Fibroblast of villous mesenchyme (primary cell): ENCODE data around the gene SLC5A6. TPM values are rescaled to one million over a fixed set of nuclear protein-coding genes. Genes with fewer than 3 reads are reported as not detected.

Source experiments
- DNase-seq: peaks from one replicate; pipeline ENCODE4 v3.0.0-alpha.2; 2010; ENCODE audit warnings: low read depth
- H3K4me3 ChIP-seq: 2 replicates; pipeline ENCODE4 v1.5.1; 2011; ENCODE audit warnings: low read depth, mild to moderate bottlenecking, low read length
- total RNA-seq: library from RNA; depleted of rRNA; stranded (reverse); fragments of >200 nt; gene quantifications from 2 replicates; pipeline ENCODE4 v1.2.3, GENCODE V29; 2012
- TF ChIP-seq, protein P1 (sequence below): IDR thresholded peaks from 2 replicates; pipeline ENCODE4 v1.5.1; 2012; ENCODE audit warnings: low read depth, mild to moderate bottlenecking, low read length; ENCODE audit not compliant: insufficient read depth

Gene SLC5A6
- total RNA-seq, 1 donor, result 25.9 TPM

GRCh38 chr2:27237341-27237945, 25.4 kb upstream of the SLC5A6 start:
- no peak for DNase-seq
- H3K4me3 ChIP-seq, result no peak overlapping the region
- TF ChIP-seq, protein P1, sequence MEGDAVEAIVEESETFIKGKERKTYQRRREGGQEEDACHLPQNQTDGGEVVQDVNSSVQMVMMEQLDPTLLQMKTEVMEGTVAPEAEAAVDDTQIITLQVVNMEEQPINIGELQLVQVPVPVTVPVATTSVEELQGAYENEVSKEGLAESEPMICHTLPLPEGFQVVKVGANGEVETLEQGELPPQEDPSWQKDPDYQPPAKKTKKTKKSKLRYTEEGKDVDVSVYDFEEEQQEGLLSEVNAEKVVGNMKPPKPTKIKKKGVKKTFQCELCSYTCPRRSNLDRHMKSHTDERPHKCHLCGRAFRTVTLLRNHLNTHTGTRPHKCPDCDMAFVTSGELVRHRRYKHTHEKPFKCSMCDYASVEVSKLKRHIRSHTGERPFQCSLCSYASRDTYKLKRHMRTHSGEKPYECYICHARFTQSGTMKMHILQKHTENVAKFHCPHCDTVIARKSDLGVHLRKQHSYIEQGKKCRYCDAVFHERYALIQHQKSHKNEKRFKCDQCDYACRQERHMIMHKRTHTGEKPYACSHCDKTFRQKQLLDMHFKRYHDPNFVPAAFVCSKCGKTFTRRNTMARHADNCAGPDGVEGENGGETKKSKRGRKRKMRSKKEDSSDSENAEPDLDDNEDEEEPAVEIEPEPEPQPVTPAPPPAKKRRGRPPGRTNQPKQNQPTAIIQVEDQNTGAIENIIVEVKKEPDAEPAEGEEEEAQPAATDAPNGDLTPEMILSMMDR, result no peak

DNA sequence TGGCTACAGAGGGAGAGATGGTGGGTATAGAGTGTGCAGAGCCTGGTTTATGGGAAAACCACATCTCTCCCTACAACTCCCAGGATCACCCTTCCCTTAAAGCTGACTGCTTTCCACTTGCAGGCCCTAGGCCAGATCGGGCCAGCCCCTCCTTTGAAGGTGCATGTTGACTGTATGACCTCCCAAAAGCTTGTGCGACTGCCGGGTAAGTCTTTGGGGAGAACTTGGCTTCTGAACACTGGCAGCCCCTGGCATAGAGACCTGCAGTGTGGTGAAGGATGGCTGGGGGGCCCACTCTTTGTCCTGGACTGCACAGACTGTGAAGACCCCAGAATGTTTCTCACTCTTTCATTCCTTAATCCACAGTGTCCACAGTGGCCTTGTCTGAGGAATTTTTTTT, 24.6 kb upstream of the SLC5A6 start:
- no peak overlapping the region for H3K4me3 ChIP-seq
- TF ChIP-seq, protein P1, result no peak
- no peak for DNase-seq

DNA sequence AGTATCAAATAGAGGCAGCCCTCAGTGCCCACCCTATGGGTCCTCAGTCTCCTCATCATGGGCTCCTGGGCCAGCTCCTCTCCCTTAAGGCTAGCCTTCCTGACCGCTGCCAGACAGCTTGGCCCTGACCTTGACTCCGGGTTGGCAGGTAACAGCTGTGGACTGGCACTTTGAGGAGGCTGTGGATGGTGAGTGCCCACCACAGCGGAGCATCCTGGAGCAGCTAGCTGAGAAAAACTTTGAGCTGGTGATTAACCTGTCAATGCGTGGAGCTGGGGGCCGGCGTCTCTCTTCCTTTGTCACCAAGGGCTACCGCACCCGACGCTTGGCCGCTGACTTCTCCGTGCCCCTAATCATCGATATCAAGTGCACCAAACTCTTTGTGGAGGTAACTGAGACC, 24.1 kb upstream of the SLC5A6 start:
- no peak for DNase-seq
- TF ChIP-seq, protein P1, result no peak
- H3K4me3 ChIP-seq, result no peak overlapping the region

DNA sequence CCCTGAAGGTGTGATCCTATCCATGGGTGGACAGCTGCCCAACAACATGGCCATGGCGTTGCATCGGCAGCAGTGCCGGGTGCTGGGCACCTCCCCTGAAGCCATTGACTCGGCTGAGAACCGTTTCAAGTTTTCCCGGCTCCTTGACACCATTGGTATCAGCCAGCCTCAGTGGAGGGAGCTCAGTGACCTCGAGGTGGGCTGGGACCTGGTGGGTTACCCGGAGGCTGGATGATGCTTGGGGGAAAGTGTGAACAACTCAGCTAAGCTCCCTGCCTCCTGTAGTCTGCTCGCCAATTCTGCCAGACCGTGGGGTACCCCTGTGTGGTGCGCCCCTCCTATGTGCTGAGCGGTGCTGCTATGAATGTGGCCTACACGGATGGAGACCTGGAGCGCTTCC, 21.3 kb upstream of the SLC5A6 start:
- TF ChIP-seq, protein P1, result no peak
- no peak for DNase-seq

DNA sequence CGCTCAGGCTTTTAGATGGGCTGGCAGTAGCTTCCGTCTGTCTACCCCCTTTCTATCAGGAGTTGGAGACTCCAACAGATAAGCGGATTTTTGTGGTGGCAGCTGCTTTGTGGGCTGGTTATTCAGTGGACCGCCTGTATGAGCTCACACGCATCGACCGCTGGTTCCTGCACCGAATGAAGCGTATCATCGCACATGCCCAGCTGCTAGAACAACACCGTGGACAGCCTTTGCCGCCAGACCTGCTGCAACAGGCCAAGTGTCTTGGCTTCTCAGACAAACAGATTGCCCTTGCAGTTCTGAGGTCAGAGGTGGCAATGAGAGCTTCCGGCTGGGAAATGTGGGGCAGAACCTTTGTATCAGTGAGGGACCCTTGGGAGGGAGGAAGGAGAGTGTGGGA, 19.9 kb upstream of the SLC5A6 start:
- DNase-seq, result no peak
- no peak overlapping the region for H3K4me3 ChIP-seq
- TF ChIP-seq, protein P1, result no peak

More for the DNA sequence above, 21.3 kb upstream of the SLC5A6 start:
- no peak overlapping the region for H3K4me3 ChIP-seq

DNA sequence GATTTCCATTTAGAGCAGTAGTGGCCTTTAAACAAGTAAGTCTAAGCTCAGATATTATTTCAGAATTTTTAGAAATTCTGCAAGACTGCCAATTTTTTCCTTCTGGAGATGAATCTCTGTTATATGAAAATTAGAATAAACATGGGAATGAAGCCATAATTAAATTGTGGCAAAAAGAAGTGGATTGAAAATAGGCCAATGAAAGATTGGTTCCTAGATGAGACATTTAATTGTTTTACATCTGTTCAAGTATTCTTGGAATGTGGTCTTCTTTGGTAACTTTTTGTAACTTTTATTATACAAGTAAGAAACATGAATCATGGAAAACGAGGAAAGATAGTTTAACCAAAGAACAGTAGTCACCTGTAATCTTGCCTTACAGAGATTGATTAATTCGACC, 15.4 kb upstream of the SLC5A6 start:
- TF ChIP-seq, protein P1, result no peak
- no peak for DNase-seq
- H3K4me3 ChIP-seq, result no peak overlapping the region

DNA sequence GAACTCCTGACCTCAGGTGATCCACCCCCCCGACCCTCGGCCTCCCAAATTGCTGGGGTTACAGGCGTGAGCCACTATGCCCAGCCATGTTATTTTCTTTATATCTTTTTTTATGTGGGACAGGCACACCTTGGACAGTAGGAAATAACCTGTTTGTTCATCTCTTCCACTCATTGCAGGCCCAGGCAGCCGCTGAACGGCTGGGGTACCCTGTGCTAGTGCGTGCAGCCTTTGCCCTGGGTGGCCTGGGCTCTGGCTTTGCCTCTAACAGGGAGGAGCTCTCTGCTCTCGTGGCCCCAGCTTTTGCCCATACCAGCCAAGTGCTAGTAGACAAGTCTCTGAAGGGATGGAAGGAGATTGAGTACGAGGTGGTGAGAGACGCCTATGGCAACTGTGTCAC, 13.5 kb upstream of the SLC5A6 start:
- no peak for DNase-seq
- TF ChIP-seq, protein P1, result no peak
- no peak overlapping the region for H3K4me3 ChIP-seq
